ENCODE results near the gene EHD4.

DNA sequence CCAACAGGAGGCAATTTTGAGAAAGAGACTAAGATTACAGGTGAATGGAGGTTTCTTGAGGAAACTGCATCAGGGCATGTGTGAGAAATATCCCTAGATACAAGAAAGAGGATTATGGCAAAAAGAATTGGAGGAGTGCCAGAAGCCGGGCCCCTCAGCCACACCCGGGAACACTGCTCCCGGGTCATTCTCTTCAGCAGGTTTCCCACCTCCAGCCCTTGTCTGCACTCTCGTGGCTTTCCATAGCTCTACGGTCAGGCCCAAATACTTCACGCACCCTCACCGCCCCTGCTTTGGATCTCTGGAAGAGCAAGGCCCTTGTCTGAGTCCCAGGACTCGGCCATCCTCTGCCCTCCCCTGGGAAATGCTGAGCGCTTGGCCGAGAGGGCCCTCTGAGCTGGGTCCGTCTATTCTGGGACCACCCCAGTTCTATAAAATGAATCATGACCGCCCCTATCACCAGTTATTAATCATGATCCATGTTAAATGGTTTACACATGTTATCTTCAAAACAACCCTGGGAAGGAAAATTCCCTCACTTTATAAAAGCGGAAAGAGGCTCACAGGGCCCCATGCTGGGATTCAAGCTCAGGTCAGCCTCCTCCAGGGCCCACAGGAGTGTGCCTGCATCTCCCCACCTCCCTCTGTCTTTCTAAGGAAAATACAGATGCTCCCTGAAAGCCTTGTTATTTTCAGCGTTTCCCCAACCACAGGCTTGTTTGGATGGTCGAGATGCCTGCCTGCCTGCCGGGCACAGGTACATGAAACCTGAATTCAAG, 39.7 kb downstream of the EHD4 start:
- TF ChIP-seq, protein P1, sequence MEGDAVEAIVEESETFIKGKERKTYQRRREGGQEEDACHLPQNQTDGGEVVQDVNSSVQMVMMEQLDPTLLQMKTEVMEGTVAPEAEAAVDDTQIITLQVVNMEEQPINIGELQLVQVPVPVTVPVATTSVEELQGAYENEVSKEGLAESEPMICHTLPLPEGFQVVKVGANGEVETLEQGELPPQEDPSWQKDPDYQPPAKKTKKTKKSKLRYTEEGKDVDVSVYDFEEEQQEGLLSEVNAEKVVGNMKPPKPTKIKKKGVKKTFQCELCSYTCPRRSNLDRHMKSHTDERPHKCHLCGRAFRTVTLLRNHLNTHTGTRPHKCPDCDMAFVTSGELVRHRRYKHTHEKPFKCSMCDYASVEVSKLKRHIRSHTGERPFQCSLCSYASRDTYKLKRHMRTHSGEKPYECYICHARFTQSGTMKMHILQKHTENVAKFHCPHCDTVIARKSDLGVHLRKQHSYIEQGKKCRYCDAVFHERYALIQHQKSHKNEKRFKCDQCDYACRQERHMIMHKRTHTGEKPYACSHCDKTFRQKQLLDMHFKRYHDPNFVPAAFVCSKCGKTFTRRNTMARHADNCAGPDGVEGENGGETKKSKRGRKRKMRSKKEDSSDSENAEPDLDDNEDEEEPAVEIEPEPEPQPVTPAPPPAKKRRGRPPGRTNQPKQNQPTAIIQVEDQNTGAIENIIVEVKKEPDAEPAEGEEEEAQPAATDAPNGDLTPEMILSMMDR (conservative IDR thresholded peaks at IDR 0.05 in 1 of 2, IDR thresholded peaks at IDR 0.05 in 1 of 2; ENCODE audit: low read depth in 1 of 2, low read length in 2 of 2): no peak
- TF ChIP-seq EZH2 (IDR thresholded peaks at IDR 0.05; ENCODE audit: low read length, missing control alignments): no peak

Measured in fibroblast of lung (primary cell).